Measurements from ENCODE around the gene CENPS. TPM values are rescaled to one million over a fixed set of nuclear protein-coding genes. Genes with fewer than 3 reads are reported as not detected.

CENPS gene
- total and polyA plus RNA-seq, 2 of the 13 experiments (the other 11 are each of a cell fraction or from before 2014, with no cell fraction given) = 3.3 to 22.0 TPM

DNA sequence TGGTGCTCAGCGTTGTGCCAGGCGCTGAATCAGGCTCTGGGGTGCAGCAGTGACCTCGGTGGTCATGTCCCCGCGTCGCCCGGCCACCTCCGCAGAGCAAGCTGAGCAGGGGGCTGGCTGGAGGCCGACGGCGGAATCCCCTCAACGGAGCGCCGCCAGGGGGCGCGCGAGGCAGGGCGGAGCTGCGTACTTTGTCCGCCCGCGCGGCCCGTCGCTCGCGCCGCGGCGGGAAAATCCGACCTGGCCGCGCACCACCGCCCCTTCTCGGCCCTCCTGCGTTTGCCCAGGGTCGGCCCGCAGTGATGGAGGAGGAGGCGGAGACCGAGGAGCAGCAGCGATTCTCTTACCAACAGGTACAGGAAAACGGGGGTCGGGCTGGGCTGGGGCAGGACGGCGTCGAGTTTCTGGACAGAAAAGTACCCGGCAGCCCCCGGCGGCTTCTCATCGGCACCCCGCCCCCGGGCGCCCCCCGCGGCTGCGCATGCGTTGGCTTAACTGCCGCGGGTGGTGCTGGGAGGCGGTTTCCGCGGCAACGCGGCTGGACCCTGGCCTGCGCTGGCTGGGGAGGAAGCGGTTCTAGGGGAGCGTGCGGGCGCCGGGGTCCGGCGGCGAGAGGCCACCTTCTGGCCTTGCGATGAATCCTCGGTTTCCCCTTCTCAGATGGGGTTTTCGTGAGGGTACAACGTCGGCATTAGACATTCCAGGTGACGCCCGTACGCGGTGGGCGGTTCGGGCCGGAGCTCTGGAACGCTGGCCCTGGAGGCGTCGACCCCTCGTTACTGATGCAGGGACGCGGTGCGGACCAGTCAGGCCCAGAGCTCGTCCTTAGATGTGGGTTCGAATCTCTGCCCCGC is at the start of gene CENPS (continued):
- TF ChIP-seq, protein P1, sequence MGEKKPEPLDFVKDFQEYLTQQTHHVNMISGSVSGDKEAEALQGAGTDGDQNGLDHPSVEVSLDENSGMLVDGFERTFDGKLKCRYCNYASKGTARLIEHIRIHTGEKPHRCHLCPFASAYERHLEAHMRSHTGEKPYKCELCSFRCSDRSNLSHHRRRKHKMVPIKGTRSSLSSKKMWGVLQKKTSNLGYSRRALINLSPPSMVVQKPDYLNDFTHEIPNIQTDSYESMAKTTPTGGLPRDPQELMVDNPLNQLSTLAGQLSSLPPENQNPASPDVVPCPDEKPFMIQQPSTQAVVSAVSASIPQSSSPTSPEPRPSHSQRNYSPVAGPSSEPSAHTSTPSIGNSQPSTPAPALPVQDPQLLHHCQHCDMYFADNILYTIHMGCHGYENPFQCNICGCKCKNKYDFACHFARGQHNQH (CRISPR knock-in tag; IDR thresholded peaks at IDR 0.05) = peak; percentile 84
- TF ChIP-seq ZNF446 (CRISPR knock-in tag; IDR thresholded peaks at IDR 0.05) = peak; percentile 67; the same call in 1 of the 2 replicates
- peak; percentile 68 for TF ChIP-seq ZNF331 (CRISPR knock-in tag; IDR thresholded peaks at IDR 0.05)
- TF ChIP-seq, protein P2, sequence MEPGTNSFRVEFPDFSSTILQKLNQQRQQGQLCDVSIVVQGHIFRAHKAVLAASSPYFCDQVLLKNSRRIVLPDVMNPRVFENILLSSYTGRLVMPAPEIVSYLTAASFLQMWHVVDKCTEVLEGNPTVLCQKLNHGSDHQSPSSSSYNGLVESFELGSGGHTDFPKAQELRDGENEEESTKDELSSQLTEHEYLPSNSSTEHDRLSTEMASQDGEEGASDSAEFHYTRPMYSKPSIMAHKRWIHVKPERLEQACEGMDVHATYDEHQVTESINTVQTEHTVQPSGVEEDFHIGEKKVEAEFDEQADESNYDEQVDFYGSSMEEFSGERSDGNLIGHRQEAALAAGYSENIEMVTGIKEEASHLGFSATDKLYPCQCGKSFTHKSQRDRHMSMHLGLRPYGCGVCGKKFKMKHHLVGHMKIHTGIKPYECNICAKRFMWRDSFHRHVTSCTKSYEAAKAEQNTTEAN (CRISPR knock-in tag; conservative IDR thresholded peaks at IDR 0.05) = peak; percentile 70; the same call in 1 of the 2 replicates
- TF ChIP-seq HMGA1 (CRISPR knock-in tag; conservative IDR thresholded peaks at IDR 0.05) = no peak
- no peak for TF ChIP-seq FOSL2 (CRISPR knock-in tag; IDR thresholded peaks at IDR 0.05)
- TF ChIP-seq, protein P3, sequence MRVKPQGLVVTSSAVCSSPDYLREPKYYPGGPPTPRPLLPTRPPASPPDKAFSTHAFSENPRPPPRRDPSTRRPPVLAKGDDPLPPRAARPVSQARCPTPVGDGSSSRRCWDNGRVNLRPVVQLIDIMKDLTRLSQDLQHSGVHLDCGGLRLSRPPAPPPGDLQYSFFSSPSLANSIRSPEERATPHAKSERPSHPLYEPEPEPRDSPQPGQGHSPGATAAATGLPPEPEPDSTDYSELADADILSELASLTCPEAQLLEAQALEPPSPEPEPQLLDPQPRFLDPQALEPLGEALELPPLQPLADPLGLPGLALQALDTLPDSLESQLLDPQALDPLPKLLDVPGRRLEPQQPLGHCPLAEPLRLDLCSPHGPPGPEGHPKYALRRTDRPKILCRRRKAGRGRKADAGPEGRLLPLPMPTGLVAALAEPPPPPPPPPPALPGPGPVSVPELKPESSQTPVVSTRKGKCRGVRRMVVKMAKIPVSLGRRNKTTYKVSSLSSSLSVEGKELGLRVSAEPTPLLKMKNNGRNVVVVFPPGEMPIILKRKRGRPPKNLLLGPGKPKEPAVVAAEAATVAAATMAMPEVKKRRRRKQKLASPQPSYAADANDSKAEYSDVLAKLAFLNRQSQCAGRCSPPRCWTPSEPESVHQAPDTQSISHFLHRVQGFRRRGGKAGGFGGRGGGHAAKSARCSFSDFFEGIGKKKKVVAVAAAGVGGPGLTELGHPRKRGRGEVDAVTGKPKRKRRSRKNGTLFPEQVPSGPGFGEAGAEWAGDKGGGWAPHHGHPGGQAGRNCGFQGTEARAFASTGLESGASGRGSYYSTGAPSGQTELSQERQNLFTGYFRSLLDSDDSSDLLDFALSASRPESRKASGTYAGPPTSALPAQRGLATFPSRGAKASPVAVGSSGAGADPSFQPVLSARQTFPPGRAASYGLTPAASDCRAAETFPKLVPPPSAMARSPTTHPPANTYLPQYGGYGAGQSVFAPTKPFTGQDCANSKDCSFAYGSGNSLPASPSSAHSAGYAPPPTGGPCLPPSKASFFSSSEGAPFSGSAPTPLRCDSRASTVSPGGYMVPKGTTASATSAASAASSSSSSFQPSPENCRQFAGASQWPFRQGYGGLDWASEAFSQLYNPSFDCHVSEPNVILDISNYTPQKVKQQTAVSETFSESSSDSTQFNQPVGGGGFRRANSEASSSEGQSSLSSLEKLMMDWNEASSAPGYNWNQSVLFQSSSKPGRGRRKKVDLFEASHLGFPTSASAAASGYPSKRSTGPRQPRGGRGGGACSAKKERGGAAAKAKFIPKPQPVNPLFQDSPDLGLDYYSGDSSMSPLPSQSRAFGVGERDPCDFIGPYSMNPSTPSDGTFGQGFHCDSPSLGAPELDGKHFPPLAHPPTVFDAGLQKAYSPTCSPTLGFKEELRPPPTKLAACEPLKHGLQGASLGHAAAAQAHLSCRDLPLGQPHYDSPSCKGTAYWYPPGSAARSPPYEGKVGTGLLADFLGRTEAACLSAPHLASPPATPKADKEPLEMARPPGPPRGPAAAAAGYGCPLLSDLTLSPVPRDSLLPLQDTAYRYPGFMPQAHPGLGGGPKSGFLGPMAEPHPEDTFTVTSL (CRISPR knock-in tag; IDR thresholded peaks at IDR 0.05; ENCODE audit: borderline replicate concordance) = no peak; the same call in 1 of the 2 replicates
- peak; percentile 95 for TF ChIP-seq ZFYVE20 (CRISPR knock-in tag; IDR thresholded peaks at IDR 0.05; ENCODE audit: borderline replicate concordance, low read depth)
- TF ChIP-seq ZNF124 (CRISPR knock-in tag; IDR thresholded peaks at IDR 0.05) = peak; percentile 87; the same call in 1 of the 2 replicates
- TF ChIP-seq, protein P4, sequence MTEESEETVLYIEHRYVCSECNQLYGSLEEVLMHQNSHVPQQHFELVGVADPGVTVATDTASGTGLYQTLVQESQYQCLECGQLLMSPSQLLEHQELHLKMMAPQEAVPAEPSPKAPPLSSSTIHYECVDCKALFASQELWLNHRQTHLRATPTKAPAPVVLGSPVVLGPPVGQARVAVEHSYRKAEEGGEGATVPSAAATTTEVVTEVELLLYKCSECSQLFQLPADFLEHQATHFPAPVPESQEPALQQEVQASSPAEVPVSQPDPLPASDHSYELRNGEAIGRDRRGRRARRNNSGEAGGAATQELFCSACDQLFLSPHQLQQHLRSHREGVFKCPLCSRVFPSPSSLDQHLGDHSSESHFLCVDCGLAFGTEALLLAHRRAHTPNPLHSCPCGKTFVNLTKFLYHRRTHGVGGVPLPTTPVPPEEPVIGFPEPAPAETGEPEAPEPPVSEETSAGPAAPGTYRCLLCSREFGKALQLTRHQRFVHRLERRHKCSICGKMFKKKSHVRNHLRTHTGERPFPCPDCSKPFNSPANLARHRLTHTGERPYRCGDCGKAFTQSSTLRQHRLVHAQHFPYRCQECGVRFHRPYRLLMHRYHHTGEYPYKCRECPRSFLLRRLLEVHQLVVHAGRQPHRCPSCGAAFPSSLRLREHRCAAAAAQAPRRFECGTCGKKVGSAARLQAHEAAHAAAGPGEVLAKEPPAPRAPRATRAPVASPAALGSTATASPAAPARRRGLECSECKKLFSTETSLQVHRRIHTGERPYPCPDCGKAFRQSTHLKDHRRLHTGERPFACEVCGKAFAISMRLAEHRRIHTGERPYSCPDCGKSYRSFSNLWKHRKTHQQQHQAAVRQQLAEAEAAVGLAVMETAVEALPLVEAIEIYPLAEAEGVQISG (CRISPR knock-in tag; IDR thresholded peaks at IDR 0.05) = peak; percentile 91
